AG04450 (cell line): ENCODE data around the gene SS18L1. TPM values are rescaled to one million over a fixed set of nuclear protein-coding genes. Genes with fewer than 3 reads are reported as not detected.

Source experiments
- CTCF ChIA-PET: fragments of 300-600, 350-600 bp; formaldehyde crosslinking; extraction: SDS; loops from one replicate; lab custom pipeline; 2022; ENCODE audit warnings: antibody characterized with exemption, inconsistent platforms; lab: Charles Lee
- POLR2A ChIA-PET: fragments of 350-600 bp; formaldehyde crosslinking; extraction: SDS; loops from one replicate; lab custom pipeline; 2021; ENCODE audit warnings: antibody characterized with exemption, inconsistent platforms; lab: Yijun Ruan, JAX
- DNase-seq: peaks from one replicate; pipeline ENCODE4 v3.0.0-alpha.2; 2011; ENCODE audit warnings: low read depth, low spot score
- H3K27ac ChIP-seq: one replicate; pipeline ENCODE4 v1.5.1; 2012; ENCODE audit warnings: low read depth, low read length, control low read depth
- H3K27me3 ChIP-seq: one replicate; pipeline ENCODE4 v1.6.0; 2012; ENCODE audit warnings: low read length; ENCODE audit not compliant: control insufficient read depth, insufficient read depth
- H3K4me3 ChIP-seq: 2 replicates; pipeline ENCODE4 v1.5.1; 2011; ENCODE audit warnings: mild to moderate bottlenecking, low read depth, low read length, control low read depth
- H3K9me3 ChIP-seq: 2 replicates; pipeline ENCODE4 v1.5.1; 2012; ENCODE audit warnings: low read length; ENCODE audit not compliant: control insufficient read depth, insufficient read depth
- CTCF ChIP-seq: IDR thresholded peaks from 2 replicates; pipeline ENCODE4 v1.5.1; 2011; ENCODE audit warnings: low read depth, low read length, control low read depth, inconsistent platforms
- polyA plus RNA-seq: library from polyadenylated mRNA; depleted of rRNA; stranded (reverse); fragments of >200 nt; gene quantifications from 2 replicates; pipeline ENCODE4 v1.2.3, GENCODE V29; 2011

The SS18L1 gene
- polyA plus RNA-seq, 1 experiment: 6.8 TPM

GRCh38 chr20:62137092-62137384 lies 6.5 kb upstream of the SS18L1 start:
- ChIA-PET POLR2A (no interaction called here), CTCF (interaction anchor here (1.0 to 5.4 kb wide), 6 partner anchors 10 to 126 kb away, joined by 3 to 55 read pairs (median 10); no protein-coding TSS in a partner anchor)
- Histone ChIP-seq H3K4me3 (no peak overlapping the region), H3K27ac (no peak overlapping the region), H3K9me3 (no peaks in the 10 kb centered on the region), H3K27me3 (no peaks in the 10 kb centered on the region)
- DNase-seq: no peak
- no peak for TF ChIP-seq CTCF

DNA sequence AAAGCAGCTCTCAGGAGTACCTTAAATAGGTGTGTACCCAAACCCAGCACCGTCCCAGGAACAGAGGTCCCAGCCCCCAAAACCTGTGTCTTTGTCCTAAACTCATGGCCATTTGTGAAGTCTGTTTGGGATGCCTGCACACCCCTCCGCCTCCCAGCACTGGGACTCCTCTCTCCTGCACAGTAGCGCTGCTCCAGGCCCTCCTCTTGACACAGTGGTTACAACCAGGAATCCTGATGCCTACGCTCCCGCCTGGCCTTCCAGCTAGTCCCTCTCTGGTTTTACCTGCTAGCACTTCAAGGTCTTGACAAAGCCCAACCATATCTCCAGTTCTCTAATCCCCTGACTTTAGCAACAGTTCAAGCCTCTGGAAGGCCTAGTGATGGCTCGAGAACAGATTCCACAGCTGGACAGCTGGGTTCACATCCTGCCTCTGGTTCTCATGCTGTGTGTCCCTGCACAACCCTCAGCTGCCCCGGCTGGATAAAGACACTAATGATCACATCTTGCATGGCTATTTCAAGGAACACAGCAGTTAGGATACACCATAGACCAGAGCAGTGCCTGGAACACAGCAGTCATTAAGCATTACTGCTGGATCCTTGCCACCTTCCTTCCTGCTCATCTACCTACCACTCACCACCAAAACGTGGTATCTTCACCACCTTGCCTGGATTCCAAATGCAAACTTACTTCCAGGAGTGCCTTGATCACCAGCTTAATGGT lies 5.9 kb upstream of the SS18L1 start:
- no peak for TF ChIP-seq CTCF

GRCh38 chr20:62138204-62138543 lies 5.4 kb upstream of the SS18L1 start:
- no peaks in the 10 kb centered on the region for H3K9me3 ChIP-seq
- H3K27ac ChIP-seq: no peak overlapping the region
- no peak for DNase-seq
- CTCF ChIA-PET: interaction anchor here (0.6 to 5.4 kb wide), 4 partner anchors 27 to 127 kb away, joined by 3 to 55 read pairs (median 9); no protein-coding TSS in a partner anchor
- H3K4me3 ChIP-seq: no peak overlapping the region
- POLR2A ChIA-PET: interaction anchor here (0.5 to 0.7 kb wide), 2 partner anchors 12 to 16 kb away, joined by 3 to 5 read pairs; partner anchors contain the start of gene LSM14B
- H3K27me3 ChIP-seq: no peaks in the 10 kb centered on the region
- no peak for TF ChIP-seq CTCF

More for the DNA sequence above, 5.9 kb upstream of the SS18L1 start:
- no peak for DNase-seq
- ChIA-PET CTCF (interaction anchor here (0.6 to 5.4 kb wide), 3 partner anchors 109 to 127 kb away, joined by 3 to 55 read pairs (median 3); no protein-coding TSS in a partner anchor), POLR2A (interaction anchor here (0.7 kb wide), 1 partner anchor 12 kb away, joined by 5 read pairs; no protein-coding TSS in a partner anchor)
- no peaks in the 10 kb centered on the region for H3K27me3 ChIP-seq
- no peak overlapping the region for H3K4me3 ChIP-seq
- no peak overlapping the region for H3K27ac ChIP-seq
- H3K9me3 ChIP-seq: no peaks in the 10 kb centered on the region

GRCh38 chr20:62138912-62139311 lies 4.7 kb upstream of the SS18L1 start:
- POLR2A ChIA-PET: interaction anchor here (0.5 kb wide), 1 partner anchor 17 kb away, joined by 3 read pairs; the partner anchor contains the start of gene LSM14B
- CTCF ChIA-PET: interaction anchor here (0.7 to 5.4 kb wide), 2 partner anchors 26 to 128 kb away, joined by 15 to 55 read pairs; no protein-coding TSS in a partner anchor
- DNase-seq: no peak

More at GRCh38 chr20:62138912-62139311, 4.7 kb upstream of the SS18L1 start:
- H3K27me3 ChIP-seq: no peaks in the 10 kb centered on the region
- no peak overlapping the region for H3K27ac ChIP-seq
- TF ChIP-seq CTCF: no peak
- no peak overlapping the region for H3K4me3 ChIP-seq
- no peaks in the 10 kb centered on the region for H3K9me3 ChIP-seq
